ENCODE data around the gene OR51B4. TPM values are rescaled to one million over a fixed set of nuclear protein-coding genes. Genes with fewer than 3 reads are reported as not detected.
"Not testable (repeated sequence)": the region's sequence is repeated elsewhere in the genome, so short reads cannot be mapped to it uniquely, and the experiment has no call there.

OR51B4 gene, protein sequence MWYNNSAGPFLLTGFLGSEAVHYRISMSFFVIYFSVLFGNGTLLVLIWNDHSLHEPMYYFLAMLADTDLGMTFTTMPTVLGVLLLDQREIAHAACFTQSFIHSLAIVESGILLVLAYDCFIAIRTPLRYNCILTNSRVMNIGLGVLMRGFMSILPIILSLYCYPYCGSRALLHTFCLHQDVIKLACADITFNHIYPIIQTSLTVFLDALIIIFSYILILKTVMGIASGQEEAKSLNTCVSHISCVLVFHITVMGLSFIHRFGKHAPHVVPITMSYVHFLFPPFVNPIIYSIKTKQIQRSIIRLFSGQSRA
- polyA plus RNA-seq (2012; ENCODE audit: insufficient read depth, insufficient read length) = not detected

DNA sequence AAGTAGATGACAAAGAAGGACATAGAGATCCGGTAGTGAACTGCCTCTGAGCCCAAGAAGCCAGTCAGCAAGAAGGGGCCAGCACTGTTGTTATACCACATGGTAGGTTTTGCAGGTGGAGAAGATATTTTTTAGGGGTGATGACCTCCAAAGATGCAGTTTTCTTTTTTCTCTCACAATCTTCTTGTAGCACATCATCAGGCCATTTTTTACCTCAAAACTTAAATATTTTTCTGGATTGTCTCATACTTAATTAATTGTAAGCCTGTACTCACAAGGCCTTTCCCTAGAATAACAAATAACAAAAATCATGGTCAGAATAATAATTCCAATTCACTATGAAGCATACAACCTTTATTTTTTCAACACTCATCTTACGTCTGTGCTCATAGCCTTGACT, at the start of gene OR51B4:
TSS of gene OR51B4 (minus strand) at position 101 of the 400 bp plus-strand sequence. CDS start at position 101, 0 bp downstream.
- no peak within 1 kb of the TSS for H3K4me3 ChIP-seq (ENCODE audit: low read length)
- DNase-seq (ENCODE audit: low read depth, low spot score) = no peak

DNA sequence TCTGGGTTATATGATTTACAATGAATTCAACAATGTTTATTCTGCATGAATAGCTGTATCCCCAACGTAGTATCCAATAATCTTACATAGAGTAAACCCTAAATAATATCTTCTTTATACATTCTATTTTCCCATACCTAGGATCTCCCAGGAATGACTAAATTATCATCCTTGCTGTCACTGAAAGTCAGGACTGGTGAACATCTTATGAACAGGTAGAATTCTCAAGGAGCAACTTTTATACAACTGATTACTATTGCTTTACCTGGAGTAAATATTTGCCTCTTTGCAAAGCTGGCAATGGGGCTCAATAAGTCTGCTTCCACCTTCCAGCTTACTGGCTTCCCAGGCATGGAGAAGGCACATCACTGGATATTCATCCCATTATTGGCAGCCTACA, 49.5 kb upstream of the OR51B4 start, which contains the start of gene OR51B6:
TSS of gene OR51B6 (plus strand) at position 301 of the 400 bp plus-strand sequence. CDS start at position 301, 0 bp downstream.
- no peak for DNase-seq (ENCODE audit: low read depth, low spot score)

DNA sequence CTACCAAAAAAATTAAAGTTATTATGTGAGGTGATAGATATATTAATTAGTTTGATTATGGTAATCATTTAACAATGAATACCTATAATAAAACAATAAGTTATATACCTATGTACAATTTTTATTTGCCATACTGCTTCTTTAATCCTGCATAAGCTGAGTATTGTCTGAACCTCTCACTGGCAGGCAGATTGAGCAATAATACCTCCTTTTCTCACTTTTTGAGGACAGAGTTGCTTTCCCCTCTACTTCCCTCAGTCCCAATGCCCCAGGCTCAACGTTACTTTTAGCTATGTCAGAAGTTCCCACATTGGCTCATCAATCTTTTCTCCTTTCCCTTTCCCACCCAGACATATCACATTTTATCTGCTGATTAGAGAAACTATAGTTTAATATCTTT, 47.8 kb upstream of the OR51B4 start:
- H3K4me3 ChIP-seq (ENCODE audit: low read length) = no peak overlapping the region
- no peak for DNase-seq (ENCODE audit: low read depth, low spot score)

More for the DNA sequence above, 49.5 kb upstream of the OR51B4 start, which contains the start of gene OR51B6:
- no peak within 1 kb of the TSS for H3K4me3 ChIP-seq (ENCODE audit: low read length)

DNA sequence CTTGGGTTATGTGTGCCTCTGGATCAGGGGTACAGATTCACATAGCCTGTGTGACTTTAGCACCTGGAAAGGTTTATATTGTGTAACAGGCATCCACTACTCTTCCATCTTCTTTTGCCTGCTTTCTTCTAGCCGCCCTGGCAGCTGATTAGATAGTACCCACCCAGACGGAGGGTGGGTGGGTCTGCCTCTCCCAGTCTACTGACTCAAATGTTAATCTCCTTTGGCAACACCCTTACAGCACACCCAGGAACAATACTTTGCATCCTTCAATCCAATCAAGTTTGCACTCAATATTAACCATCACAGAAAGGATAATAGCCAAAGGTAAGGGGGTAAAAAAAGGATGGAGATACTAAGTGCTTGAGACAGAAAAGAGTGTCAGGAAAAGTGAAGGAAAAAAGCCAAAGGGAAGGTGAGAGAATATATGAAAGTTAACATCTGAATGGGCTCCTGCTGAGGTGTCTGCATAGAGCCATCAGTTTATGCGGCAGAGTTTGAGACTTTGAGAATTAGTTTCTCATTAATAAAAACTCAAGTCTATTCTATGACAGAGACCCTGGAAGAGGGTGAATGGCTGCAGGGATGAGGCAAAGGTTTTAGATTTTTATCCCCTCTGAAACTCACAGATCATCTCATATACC, 46.9 kb upstream of the OR51B4 start:
- H3K4me3 ChIP-seq (ENCODE audit: low read length) = no peak overlapping the region
- DNase-seq (ENCODE audit: low read depth, low spot score) = no peak

DNA sequence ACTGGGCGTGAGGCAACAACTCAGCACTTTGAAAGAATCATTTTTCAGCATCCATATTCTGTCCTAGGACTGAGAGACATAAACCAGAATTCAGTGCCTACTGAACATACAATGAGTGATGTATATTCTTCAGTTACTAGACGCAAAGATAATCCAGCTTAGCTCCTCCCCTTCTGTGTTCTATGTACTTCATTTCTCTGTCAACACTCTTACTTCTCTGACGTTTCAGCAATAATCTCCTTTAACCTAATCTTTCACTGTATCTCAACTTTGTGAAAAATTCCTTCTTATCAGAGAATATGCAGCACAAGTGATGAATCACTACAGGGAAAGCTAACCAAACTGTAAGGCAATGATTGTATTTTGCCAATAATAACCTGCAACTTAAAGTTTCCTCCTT, 44.1 kb upstream of the OR51B4 start:
- no peak for DNase-seq (ENCODE audit: low read depth, low spot score)
- no peak overlapping the region for H3K4me3 ChIP-seq (ENCODE audit: low read length)

DNA sequence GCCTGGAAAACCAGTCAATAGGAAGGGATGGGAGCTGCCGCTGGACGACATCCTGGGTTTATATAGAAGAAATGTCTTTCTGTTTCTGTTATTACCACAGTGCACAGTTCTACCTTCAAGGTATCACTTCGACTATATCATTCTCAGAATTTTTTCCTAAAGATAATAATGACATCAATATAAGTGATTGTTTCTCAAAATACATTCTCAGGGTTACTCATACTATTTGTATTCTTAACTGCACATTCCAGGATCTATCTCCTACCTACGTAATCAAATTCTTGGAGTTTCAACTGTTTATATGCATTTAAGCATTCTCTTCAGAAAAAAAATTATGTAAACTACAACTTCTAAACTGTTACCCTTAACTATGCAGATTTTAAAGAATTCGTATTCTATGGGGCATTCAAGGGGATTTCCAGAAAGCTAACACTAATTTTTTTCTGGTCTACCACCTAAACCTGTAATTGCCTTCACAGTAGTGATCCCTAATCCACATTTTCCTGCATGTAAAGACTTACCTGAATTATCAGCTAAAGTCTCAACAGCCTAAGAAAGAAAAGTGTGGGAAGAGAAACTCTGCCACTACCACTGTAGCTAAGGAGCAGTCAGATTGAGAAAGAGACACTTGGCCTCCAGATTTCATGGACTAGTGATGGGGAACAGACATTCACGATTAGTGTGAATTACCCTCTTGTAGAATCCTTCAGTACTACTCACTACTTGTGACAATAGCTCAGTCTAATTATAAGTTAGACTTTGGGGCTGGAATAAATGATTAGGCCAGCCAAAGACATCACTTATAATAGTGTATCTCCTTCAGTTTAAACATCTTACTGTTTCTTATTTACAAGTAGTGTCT, 42.0 kb upstream of the OR51B4 start, which contains the start of gene OR51B5:
TSS of gene OR51B5 (minus strand) at position 51 of the 862 bp plus-strand sequence. CDS start at position 51, 0 bp downstream.
- no peak for DNase-seq (ENCODE audit: low read depth, low spot score)
- H3K4me3 ChIP-seq (ENCODE audit: low read length) = no peak within 1 kb of the TSS

DNA sequence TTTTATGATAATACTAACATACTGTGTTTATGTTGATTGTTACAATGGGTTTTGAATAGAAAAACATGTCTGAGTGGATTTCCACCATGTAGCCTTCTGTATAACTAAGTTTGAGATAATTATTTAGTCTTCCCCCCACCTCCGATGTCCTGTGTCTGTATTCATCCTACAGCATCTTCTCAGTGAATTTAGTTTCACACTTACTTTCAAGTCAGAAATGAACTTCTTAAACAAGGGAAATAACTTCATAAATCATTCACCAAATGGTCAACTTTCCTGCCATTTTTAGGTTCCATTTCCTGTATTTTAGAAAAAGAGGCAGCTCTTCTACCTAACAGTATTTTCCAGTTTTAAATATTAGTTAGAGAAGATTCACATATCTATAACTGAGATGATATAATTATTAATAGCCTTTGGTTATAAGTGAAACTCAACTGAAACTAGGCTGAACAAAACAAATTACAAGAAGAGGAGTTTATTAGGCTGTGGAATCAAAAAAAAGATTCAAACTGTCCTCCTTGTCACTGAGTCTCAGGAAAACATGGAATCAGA, 38.1 kb upstream of the OR51B4 start:
- H3K4me3 ChIP-seq (ENCODE audit: low read length) = no peak overlapping the region
- no peak for DNase-seq (ENCODE audit: low read depth, low spot score)

DNA sequence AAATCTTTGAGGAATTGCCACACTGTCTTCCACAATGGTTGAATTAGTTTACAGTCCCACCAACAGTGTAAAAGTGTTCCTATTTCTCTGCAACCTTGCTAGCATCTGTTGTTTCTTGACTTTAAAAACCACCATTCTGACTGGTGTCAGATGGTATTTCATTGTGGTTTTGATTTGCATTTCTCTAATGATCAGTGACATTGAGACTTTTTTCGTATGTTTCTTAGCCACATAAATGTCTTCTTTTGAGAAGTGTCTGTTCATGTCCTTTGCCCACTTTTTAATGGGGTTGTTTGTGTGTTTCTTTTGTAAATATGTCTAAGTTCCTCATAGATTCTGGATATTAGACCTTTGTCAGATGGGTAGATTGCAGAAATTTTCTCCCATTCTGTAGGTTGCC, 35.5 kb upstream of the OR51B4 start:
- H3K4me3 ChIP-seq (ENCODE audit: low read length); DNase-seq (ENCODE audit: low read depth, low spot score): not testable (repeated sequence)

DNA sequence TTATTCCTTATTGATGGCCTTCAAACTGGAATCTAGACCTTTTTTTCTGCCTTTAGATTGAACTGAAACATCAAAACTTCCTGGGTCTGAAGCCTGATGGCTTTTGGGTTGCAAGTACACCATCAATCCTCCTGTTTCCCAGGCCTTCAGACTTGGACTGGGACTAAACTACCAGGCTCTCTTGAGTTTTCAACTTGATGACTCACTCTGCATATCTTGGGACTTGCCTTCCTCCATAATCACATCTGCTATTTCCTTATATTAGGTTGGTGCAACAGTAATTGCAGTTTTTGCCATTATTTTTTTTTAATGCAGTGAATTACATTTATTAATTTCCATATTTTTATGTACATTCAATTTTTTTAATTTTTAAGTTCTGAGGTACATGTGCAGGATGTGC, 34.6 kb upstream of the OR51B4 start:
- DNase-seq (ENCODE audit: low read depth, low spot score) = no peak
- H3K4me3 ChIP-seq (ENCODE audit: low read length) = no peak overlapping the region

DNA sequence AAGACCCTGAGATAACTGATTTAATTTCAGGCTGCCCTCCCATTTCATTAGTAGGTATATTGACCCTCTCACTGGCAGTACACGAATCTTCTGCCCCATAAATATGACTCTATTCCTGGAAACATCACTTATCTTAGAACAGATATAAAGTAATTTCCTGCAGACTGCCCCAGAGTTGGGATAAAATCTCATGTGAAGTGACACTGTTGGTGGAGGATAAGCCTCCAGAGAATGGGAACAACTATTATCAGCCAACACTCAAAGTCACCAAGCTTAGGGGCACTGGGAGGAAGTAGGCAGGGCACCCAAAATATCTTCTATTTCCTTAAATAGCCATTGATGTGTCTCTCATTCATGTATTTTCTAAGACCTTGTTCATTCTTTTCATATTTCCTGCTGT, 33.4 kb upstream of the OR51B4 start:
- no peak for DNase-seq (ENCODE audit: low read depth, low spot score)
- no peak overlapping the region for H3K4me3 ChIP-seq (ENCODE audit: low read length)

DNA sequence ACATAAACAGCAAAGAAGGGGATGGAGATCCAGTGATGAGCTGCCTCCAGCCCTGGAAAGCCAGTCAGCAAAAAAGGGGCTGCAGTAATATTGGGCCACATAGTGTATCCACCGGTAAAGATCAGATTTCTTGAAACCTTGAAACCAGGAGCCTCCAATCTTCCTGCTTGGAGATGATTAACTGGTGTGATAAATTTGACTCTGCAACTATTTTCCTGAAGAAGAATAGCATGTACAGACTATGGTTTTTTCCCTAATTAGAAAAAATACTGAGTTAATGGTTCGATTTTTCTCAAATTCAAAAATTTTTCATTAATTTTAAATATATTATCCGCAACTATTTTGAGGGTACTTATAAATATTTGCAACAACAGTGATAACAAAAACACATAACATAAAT, 22.5 kb upstream of the OR51B4 start, which contains the start of gene OR51B2:
TSS of gene OR51B2 (minus strand) at position 101 of the 400 bp plus-strand sequence. CDS start at position 101, 0 bp downstream.
- no peak for DNase-seq (ENCODE audit: low read depth, low spot score)
- no peak within 1 kb of the TSS for H3K4me3 ChIP-seq (ENCODE audit: low read length)

DNA sequence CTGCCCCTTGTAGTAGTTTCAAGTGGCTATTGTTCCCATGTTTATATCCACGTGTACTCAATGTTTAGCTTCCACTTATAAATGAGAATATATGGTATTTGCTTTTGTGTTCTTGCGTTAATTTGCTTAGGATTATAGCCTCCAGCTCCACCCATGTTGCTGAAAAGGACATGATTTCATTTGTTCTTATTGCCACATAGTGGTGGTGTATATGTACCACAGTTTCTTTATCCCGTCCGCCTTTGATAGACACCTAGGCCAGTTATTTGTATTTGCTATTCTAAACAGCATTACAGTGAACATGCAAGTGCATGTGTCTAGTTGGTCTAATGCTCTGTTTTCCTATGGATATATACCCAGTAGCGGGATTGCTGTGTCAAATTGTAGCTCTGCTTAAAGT, 15.5 kb upstream of the OR51B4 start:
- DNase-seq (ENCODE audit: low read depth, low spot score) = no peak
- H3K4me3 ChIP-seq (ENCODE audit: low read length) = no peak overlapping the region

DNA sequence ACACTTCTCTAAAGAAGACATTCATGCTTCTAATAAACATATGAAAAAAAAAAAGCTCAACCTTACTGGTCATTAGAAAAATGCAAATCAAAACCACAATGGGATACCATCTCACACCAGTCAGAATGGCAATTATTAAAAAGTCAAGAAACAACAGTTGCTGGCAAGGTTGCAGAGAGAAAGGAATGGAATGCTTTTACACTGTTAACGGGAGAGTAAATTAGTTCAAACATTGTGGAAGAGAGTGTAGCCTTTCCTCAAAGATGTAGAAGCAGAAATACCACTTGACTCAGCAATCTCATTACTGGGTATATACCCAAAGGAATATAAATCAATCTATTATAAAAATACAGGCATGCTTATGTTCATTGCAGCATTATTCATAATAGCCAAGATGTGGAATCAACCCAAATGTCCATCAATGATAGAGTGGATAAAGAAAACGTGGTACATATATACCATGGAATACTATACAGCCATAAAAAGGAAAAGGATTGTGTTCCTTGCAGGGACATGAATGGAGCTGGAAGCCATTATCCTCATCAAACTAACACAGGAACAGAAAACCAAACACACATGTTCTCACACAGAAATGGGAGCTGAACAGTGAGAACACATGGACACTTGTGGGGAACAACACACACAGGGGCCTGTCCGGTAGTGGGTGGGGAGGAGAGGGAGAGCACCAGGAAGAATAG, 11.7 kb upstream of the OR51B4 start:
- H3K4me3 ChIP-seq (ENCODE audit: low read length); DNase-seq (ENCODE audit: low read depth, low spot score): not testable (repeated sequence)

DNA sequence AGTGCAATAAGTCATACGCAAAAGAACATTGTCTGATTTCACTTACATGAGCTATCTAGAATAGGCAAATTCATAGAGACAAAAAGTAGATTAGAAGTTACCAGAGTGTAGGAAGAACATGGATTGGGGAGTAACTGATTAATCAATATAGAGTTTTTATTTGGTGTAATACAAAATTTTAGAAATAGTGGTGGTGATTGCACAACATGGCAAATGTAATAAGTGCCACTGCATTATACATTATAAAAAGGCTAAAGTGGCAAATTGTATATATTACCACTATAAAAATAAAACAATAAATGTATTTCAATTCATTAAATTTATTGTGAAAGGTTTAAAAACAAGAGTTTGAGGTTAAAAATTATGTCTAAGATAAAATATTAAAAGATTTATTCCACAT, 8.7 kb upstream of the OR51B4 start:
- DNase-seq (ENCODE audit: low read depth, low spot score) = no peak
- H3K4me3 ChIP-seq (ENCODE audit: low read length) = no peak overlapping the region

DNA sequence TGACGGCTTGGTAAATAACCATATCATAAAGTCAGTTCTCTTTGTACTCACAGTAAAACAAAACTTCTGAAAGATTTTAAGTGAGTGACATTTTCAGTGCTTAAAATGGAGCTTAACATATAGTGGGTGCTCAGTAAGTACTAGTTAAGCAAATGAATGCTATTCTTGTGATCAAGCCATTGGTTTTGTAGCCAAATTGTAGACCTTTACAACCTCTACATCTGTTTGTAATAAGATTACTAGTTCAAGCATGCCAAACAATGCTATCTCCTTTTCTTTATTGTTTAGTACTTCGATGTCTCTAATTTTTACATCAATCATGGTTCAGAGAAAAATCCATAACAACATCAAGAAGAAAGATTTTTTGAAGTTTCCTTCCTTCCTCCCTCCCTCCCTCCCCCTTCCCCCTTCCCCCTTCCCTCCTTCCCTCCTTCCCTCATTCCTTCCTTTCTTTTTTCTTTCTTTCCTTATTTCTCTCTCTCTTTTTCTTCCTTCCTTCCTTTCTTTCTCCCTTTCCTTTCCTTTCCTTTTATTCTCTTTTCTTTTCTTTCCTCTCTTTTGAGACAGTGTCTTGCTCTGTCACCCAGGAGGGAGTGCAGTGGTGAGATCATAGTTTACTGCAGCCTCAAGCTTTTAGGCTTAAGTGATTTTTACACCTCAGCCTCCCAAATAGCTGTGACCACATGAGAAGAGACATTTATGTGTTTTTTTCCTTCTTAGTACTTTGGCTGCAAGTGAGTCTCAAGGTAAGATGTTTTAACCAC, 5.7 kb upstream of the OR51B4 start:
- H3K4me3 ChIP-seq (ENCODE audit: low read length) = no peak overlapping the region
- no peak for DNase-seq (ENCODE audit: low read depth, low spot score)

DNA sequence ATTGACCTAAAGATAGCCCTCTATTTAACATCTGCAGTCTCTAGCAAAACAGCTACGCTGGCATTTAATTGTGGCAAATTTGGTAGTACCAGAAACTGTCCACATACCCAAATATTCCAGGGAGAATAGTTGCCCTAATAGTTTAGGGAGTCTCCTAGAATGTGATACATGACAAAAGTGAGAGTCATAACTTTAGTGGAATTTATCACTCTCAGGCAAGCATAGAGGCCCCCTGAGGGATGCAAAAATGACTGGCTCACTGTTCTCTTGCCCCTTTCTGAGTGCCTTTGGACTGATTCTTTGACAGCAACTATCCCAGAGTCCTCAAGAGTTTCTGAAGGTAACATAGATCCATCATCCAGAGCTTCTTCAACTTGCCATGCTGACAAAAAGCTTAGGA, 2.3 kb upstream of the OR51B4 start:
- DNase-seq (ENCODE audit: low read depth, low spot score) = no peak
- H3K4me3 ChIP-seq (ENCODE audit: low read length) = no peak overlapping the region

DNA sequence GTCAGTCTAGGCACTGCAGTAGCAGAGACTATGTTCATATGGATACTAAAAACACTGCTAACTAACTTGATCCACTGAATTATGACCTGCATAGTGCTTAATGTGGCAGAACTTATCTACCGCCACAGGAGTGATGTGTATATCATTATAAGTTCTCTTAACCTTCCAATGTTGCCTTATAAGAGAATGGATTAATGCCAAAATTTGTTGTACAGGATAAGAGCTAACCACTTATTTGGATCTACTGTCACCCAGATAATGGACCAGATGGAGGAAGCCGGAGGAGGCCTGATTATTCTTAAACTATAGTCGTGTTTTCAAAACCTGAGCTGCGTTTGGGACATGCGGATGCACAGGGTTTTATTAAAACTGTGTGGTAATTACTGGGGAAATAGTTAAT, 1.9 kb upstream of the OR51B4 start:
- H3K4me3 ChIP-seq (ENCODE audit: low read length) = no peak overlapping the region
- DNase-seq (ENCODE audit: low read depth, low spot score) = no peak

DNA sequence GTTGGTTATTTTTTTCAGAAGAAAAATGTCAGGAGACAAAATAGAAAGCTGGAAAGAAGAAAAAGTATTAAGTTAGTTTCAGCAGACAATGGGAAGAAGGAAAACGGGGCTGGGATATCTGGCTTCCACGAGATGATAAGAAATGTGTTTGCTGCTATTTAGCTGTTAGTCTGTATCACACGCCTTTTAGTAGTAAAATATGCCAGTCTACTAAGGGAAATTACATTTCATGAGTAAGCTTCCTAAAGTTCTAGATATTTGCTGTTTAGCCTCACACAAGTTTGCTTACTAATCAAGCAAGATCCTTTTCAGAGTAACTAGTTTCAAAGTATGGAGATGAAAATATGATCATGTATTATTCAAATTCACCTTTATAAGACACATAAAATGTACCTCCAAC, 1.5 kb downstream of the OR51B4 start:
- no peak overlapping the region for H3K4me3 ChIP-seq (ENCODE audit: low read length)
- DNase-seq (ENCODE audit: low read depth, low spot score) = no peak

Measured in Jurkat, Clone E6-1 (cell line).